ENCODE results near the gene JSRP1. TPM values are rescaled to one million over a fixed set of nuclear protein-coding genes. Genes with fewer than 3 reads are reported as not detected.
A peak's percentile ranks its signal among the peaks of the same experiment; 100 is the strongest.

JSRP1 gene
- total and polyA plus RNA-seq, 4 donors: 0.25 to 0.45 (median 0.39) TPM; not detected in 1

GRCh38 chr19:2270157-2270422, 13.9 kb upstream of the JSRP1 start:
- WGBS: under 1% methylated on average over 30 of the region's 30 CpGs
- peaks cover 13 to 52% (median 38%) of the 10 kb centered on the region in 4 donors for H3K4me1 ChIP-seq (ENCODE audit: control insufficient read depth in 4 of 4, insufficient read depth in 4 of 4, low read length in 3 of 4)

More at GRCh38 chr19:2270157-2270422, 13.9 kb upstream of the JSRP1 start:
- peak; percentile 72 for DNase-seq (ENCODE audit: low spot score)
- Histone ChIP-seq H3K27me3 (ENCODE audit: control insufficient read depth in 4 of 4, insufficient read depth in 4 of 4, low read length in 3 of 4) (no peaks in the 10 kb centered on the region), H3K9me3 (ENCODE audit: control insufficient read depth in 4 of 4, low read length in 3 of 4) (no peaks in the 10 kb centered on the region), H3K4me3 (ENCODE audit: low read depth in 1 of 3, low read length in 3 of 3) (peak overlapping the region; percentile 74 to 91 (median 79)), H3K36me3 (ENCODE audit: control insufficient read depth in 4 of 4, insufficient read depth in 3 of 4, low read depth in 1 of 4, low read length in 3 of 4) (peaks cover 4 to 9% (median 8%) of the 10 kb centered on the region in 4 donors), H3K27ac (ENCODE audit: low read depth in 1 of 2, low read length in 2 of 2) (peak overlapping the region; percentile 88 to 98), H3K9ac (ENCODE audit: low read depth in 1 of 2, low read length in 2 of 2) (peak overlapping the region; percentile 57 to 98)
- TF ChIP-seq FOXA2 (IDR thresholded peaks at IDR 0.05) (no peak), YY1 (IDR thresholded peaks at IDR 0.05) (no peak), NR2F2 (IDR thresholded peaks at IDR 0.05) (no peak), MAX (IDR thresholded peaks at IDR 0.05) (no peak), SP1 (IDR thresholded peaks at IDR 0.05) (no peak), RXRA (IDR thresholded peaks at IDR 0.05) (no peak), HNF4G (IDR thresholded peaks at IDR 0.05) (no peak), GABPA (IDR thresholded peaks at IDR 0.05 in 1 of 2, conservative IDR thresholded peaks at IDR 0.05 in 1 of 2) (no peak), REST (IDR thresholded peaks at IDR 0.05) (no peak), ATF3 (IDR thresholded peaks at IDR 0.05) (no peak), FOXA1 (IDR thresholded peaks at IDR 0.05) (no peak), ZBTB33 (IDR thresholded peaks at IDR 0.05) (no peak), HNF4A (conservative IDR thresholded peaks at IDR 0.05) (no peak), CTCF (IDR thresholded peaks at IDR 0.05; ENCODE audit: low read depth, low read length, missing input control) (no peak), EGR1 (IDR thresholded peaks at IDR 0.05; ENCODE audit: low read depth in 2 of 2) (no peak), TAF1 (conservative IDR thresholded peaks at IDR 0.05) (no peak), JUND (IDR thresholded peaks at IDR 0.05) (no peak), RAD21 (IDR thresholded peaks at IDR 0.05) (no peak)
